AG04449 (cell line): Measurements from ENCODE around the gene CIT.
"Not testable (repeated sequence)": the region's sequence is repeated elsewhere in the genome, so short reads cannot be mapped to it uniquely, and the experiment has no call there.

Experiments used
- CTCF ChIA-PET: fragments of 350-600 bp; formaldehyde crosslinking; extraction: SDS; loops from one replicate; lab custom pipeline; 2021; ENCODE audit warnings: antibody characterized with exemption; lab: Yijun Ruan, JAX
- POLR2A ChIA-PET: fragments of 400-600, 350-600 bp; formaldehyde crosslinking; extraction: SDS; loops from one replicate; lab custom pipeline; 2020; ENCODE audit warnings: antibody characterized with exemption, inconsistent platforms; lab: Yijun Ruan, JAX
- DNase-seq: peaks from one replicate; pipeline ENCODE4 v3.0.0-alpha.2; 2010; ENCODE audit warnings: low read depth, low spot score
- H3K4me3 ChIP-seq: 2 replicates; pipeline ENCODE4 v1.5.1; 2011; ENCODE audit warnings: low read depth, mild to moderate bottlenecking, control low read depth, low read length
- CTCF ChIP-seq: IDR thresholded peaks from one replicate; pipeline ENCODE4 v1.5.1; 2011; ENCODE audit warnings: mild to moderate bottlenecking, moderate library complexity, low read length, control low read depth, inconsistent platforms; ENCODE audit not compliant: insufficient read depth; ENCODE audit errors: missing control alignments

Gene CIT

GRCh38 chr12:119913536-119914330 is 36.6 kb upstream of the CIT start:
- no peak for TF ChIP-seq CTCF
- ChIA-PET POLR2A (no interaction called here), CTCF (interaction anchor here (2.0 kb wide), 1 partner anchor 10 kb away, joined by 10 read pairs; no protein-coding TSS in a partner anchor)
- DNase-seq: no peak
- H3K4me3 ChIP-seq: no peak overlapping the region

- POLR2A ChIA-PET: no interaction called here
- CTCF ChIA-PET: interaction anchor here (0.9 to 1.9 kb wide), 2 partner anchors 8 to 29 kb away, joined by 3 to 11 read pairs; no protein-coding TSS in a partner anchor
- DNase-seq: peak; percentile 28
- no peak for TF ChIP-seq CTCF
- H3K4me3 ChIP-seq: no peak overlapping the region
Observed at GRCh38 chr12:119911182-119911581, 34.1 kb upstream of the CIT start.

DNA sequence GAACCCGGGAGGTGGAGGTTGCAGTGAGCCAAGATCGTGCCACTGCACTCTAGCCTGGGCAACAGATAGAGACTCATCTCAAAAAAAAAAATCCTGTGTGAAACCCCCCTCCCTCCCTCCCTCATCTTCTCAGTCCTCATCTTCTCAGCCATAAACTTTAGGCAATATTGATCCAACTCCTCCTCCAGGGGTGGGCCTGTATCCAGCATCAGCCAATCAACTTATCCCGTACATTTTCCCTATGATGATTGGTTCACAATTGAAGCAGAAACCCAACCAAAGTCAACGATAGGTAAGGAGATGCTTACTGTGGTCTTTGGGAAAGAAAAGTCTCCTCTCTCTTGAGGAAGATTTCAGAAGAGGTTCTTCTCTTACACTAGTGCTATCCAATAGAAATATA is 33.5 kb upstream of the CIT start:
- no peak for TF ChIP-seq CTCF
- H3K4me3 ChIP-seq: no peak overlapping the region
- DNase-seq: no peak
- ChIA-PET POLR2A (no interaction called here), CTCF (interaction anchor here (1.9 kb wide), 1 partner anchor 8 kb away, joined by 11 read pairs; no protein-coding TSS in a partner anchor)

DNA sequence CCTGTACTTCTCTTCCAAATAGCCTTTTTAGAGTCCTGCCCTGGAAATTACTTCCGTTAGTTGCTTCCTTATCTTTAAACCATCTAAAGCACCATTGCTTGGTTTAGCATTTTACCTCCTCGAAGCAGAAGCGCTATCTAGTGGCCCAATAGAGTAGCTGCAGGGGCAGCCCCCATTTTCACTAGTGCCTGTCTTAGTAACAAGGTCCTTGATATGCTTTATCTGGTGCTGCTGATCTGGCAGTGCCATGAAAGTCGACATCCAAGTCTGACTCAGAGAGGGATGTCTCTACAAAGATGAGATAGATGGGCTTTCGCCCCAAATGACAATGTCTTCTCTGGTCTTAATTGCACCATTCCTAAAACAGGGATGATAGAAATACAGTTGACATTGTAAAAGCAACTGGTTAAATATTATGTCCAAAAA is 25.0 kb upstream of the CIT start:
- H3K4me3 ChIP-seq: no peak overlapping the region
- ChIA-PET POLR2A (no interaction called here), CTCF (interaction anchor here (0.8 to 3.0 kb wide), 9 partner anchors 9 to 235 kb away, joined by 3 to 17 read pairs (median 4); partner anchors contain the start of gene PRKAB1)
- TF ChIP-seq CTCF: peak; percentile 85
- DNase-seq: peak; percentile 33

GRCh38 chr12:119901670-119902069 is 24.6 kb upstream of the CIT start:
- DNase-seq: no peak
- H3K4me3 ChIP-seq: no peak overlapping the region
- CTCF ChIA-PET: interaction anchor here (1.0 to 2.3 kb wide), 3 partner anchors 9 to 121 kb away, joined by 3 to 17 read pairs (median 4); no protein-coding TSS in a partner anchor
- no peak for TF ChIP-seq CTCF
- POLR2A ChIA-PET: no interaction called here

GRCh38 chr12:119894916-119895315 is 17.8 kb upstream of the CIT start:
- ChIA-PET CTCF (no interaction called here), POLR2A (no interaction called here)
- no peak for DNase-seq
- no peak overlapping the region for H3K4me3 ChIP-seq
- TF ChIP-seq CTCF: no peak

DNA sequence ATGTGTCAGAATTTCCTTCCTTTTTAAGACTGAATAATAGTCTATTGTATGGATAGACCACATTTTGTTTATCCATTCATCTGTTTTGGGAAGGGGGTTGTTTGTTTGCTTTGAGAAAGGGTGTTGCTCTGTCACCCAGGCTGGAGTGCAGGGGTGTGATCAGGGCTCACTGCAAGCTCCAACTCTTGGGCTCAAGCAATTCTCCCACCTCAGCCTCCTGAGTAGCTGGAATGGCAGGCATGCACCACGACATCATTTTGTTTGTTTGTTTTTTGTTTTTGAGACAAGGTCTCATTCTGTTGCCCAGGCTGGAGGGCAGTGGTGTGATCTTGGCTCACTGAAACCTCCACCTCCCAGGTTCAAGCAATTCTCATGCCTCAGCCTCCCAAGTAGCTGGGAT is 15.5 kb upstream of the CIT start:
- DNase-seq, POLR2A ChIA-PET, H3K4me3 ChIP-seq: not testable (repeated sequence)
- CTCF ChIA-PET: interaction anchor here (1.2 kb wide), 1 partner anchor 10 kb away, joined by 4 read pairs; no protein-coding TSS in a partner anchor
